Endodermal cell (in vitro differentiated cells): ENCODE data around the gene CNTRL. TPM values are rescaled to one million over a fixed set of nuclear protein-coding genes. Genes with fewer than 3 reads are reported as not detected.

Source experiments
- DNase-seq: peaks from one replicate; pipeline ENCODE4 v3.0.0-alpha.2; 2017
- H3K27ac ChIP-seq: 2 replicates; pipeline ENCODE4 v1.5.1; 2013; ENCODE audit warnings: mild to moderate bottlenecking, low read depth, low read length, moderate library complexity
- H3K27me3 ChIP-seq: 2 replicates; pipeline ENCODE4 v1.6.1; 2013; ENCODE audit warnings: mild to moderate bottlenecking, low read length, moderate library complexity; ENCODE audit not compliant: insufficient read depth, control insufficient read depth, poor library complexity, severe bottlenecking
- H3K36me3 ChIP-seq: 2 replicates; pipeline ENCODE4 v1.7.0; 2013; ENCODE audit warnings: mild to moderate bottlenecking, low read length, moderate library complexity; ENCODE audit not compliant: control insufficient read depth, insufficient read depth
- H3K4me1 ChIP-seq: one replicate; pipeline ENCODE4 v1.7.0; 2013; ENCODE audit warnings: low read length; ENCODE audit not compliant: control insufficient read depth, insufficient read depth
- H3K4me3 ChIP-seq: 2 replicates; pipeline ENCODE4 v1.5.1; 2013; ENCODE audit warnings: mild to moderate bottlenecking, low read length, moderate library complexity
- H3K9ac ChIP-seq: 2 replicates; pipeline ENCODE4 v1.6.1; 2013; ENCODE audit warnings: mild to moderate bottlenecking, low read length, moderate library complexity; ENCODE audit not compliant: poor library complexity, severe bottlenecking; ENCODE audit errors: extremely low read depth
- H3K9me3 ChIP-seq: 2 replicates; pipeline ENCODE4 v1.6.1; 2013; ENCODE audit warnings: mild to moderate bottlenecking, low read length, moderate library complexity; ENCODE audit not compliant: control insufficient read depth
- H3K27ac Mint-ChIP-seq: 2 replicates; pipeline ENCODE4 v1.8.0; 2020; ENCODE audit warnings: mixed read lengths
- H3K27me3 Mint-ChIP-seq: 2 replicates; pipeline ENCODE4 v1.8.0; 2021; ENCODE audit warnings: mild to moderate bottlenecking, mixed read lengths; ENCODE audit not compliant: insufficient read depth
- H3K36me3 Mint-ChIP-seq: 2 replicates; pipeline ENCODE4 v1.8.0; 2020; ENCODE audit warnings: low read depth, mixed read lengths
- H3K4me1 Mint-ChIP-seq: 2 replicates; pipeline ENCODE4 v1.8.0; 2020; ENCODE audit warnings: mixed read lengths
- H3K4me3 Mint-ChIP-seq: 2 replicates; pipeline ENCODE4 v1.8.0; 2020; ENCODE audit warnings: mild to moderate bottlenecking, moderate library complexity, mixed read lengths
- H3K9me3 Mint-ChIP-seq: 2 replicates; pipeline ENCODE4 v1.8.0; 2020; ENCODE audit warnings: mild to moderate bottlenecking, mixed read lengths
- CTCF ChIP-seq: fragments of 200-600 bp; sonication (generic); conservative IDR thresholded peaks from 2 replicates; pipeline ENCODE4 v1.5.0; 2021; ENCODE audit warnings: antibody characterized with exemption, mild to moderate bottlenecking
- WGBS, 2 experiments: methylation state at CpG; one replicate each; pipeline versions ENCODE4 v1.1.5 to v1.1.7; 2013; ENCODE audit warnings: missing lambda C conversion rate in 2 of 2, mixed read lengths in 1 of 2; ENCODE audit not compliant: insufficient coverage in 1 of 2, insufficient read length in 1 of 2; 5-methylcytosine and 5-hydroxymethylcytosine counted together
- total RNA-seq, 2 donors: library from RNA; stranded (reverse); fragmentation: NEBNext Ultra II Directional in 1 of 2; extraction: Animal tissue kit (Norgen Biotek cat#: 25700) in 1 of 2; gene quantifications; 2 replicates in 1 of 2; 3 replicates in 1 of 2; pipeline ENCODE4 v1.2.1, GENCODE V29; 2021

The CNTRL gene
- total RNA-seq, 2 donors from 2014 or later, result 18.0 to 21.0 TPM

- Mint-ChIP-seq H3K4me1 (no peaks in the 10 kb centered on the region), H3K9me3 (no peaks in the 10 kb centered on the region), H3K27me3 (no peaks in the 10 kb centered on the region), H3K27ac (no peak overlapping the region), H3K36me3 (peaks cover 2% of the 10 kb centered on the region), H3K4me3 (no peak overlapping the region)
- H3K36me3 ChIP-seq, result peaks cover 9% of the 10 kb centered on the region
- no peaks in the 10 kb centered on the region for H3K4me1 ChIP-seq
- H3K9me3 ChIP-seq, result no peaks in the 10 kb centered on the region
- no peak for TF ChIP-seq CTCF
- 97 to 100% methylated on average over 1 of the region's 1 CpG for WGBS, 2 experiments
- DNase-seq, result no peak
- no peak overlapping the region for H3K27ac ChIP-seq
- H3K4me3 ChIP-seq, result no peak overlapping the region
- H3K9ac ChIP-seq, result no peak overlapping the region
- H3K27me3 ChIP-seq, result no peaks in the 10 kb centered on the region
Observed at GRCh38 chr9:121115466-121115865, 40.7 kb downstream of the CNTRL start.

- no peaks in the 10 kb centered on the region for H3K4me1 ChIP-seq
- no peak for TF ChIP-seq CTCF
- H3K9me3 ChIP-seq, result no peaks in the 10 kb centered on the region
- Mint-ChIP-seq H3K36me3 (peaks cover 2% of the 10 kb centered on the region), H3K9me3 (no peaks in the 10 kb centered on the region), H3K27ac (no peak overlapping the region), H3K4me1 (peaks cover 11% of the 10 kb centered on the region), H3K4me3 (no peak overlapping the region), H3K27me3 (no peaks in the 10 kb centered on the region)
- H3K36me3 ChIP-seq, result peaks cover 9% of the 10 kb centered on the region
- no peak overlapping the region for H3K27ac ChIP-seq
- no peaks in the 10 kb centered on the region for H3K27me3 ChIP-seq
- no peak for DNase-seq
- 91 to 100% methylated on average over 2 of the region's 2 CpGs for WGBS, 2 experiments
- H3K9ac ChIP-seq, result no peak overlapping the region
- H3K4me3 ChIP-seq, result no peak overlapping the region
Observed at GRCh38 chr9:121118266-121118665, 43.5 kb downstream of the CNTRL start.

DNA sequence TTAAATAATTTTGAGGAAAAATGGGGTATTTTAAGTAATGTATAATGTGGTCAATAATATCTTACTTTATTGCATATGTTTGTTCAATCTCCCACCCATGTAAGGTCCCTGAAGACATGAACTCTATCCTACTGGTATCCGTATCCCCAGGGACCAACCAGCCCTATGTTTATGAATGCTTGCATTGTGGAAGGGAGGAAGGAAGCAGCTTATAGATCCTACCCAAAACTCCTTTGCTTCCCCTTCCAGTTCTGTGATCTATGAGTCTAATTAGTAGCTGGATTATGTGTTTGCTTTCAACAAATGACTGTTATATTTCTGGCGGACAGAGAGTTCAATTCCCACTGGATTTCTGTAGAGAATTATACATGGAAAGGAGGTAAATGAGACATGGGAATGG, 45.6 kb downstream of the CNTRL start:
- H3K4me3 ChIP-seq, result no peak overlapping the region
- Mint-ChIP-seq H3K36me3 (peaks cover 2% of the 10 kb centered on the region), H3K9me3 (no peaks in the 10 kb centered on the region), H3K4me3 (no peak overlapping the region), H3K27me3 (no peaks in the 10 kb centered on the region), H3K27ac (no peak overlapping the region), H3K4me1 (peaks cover 11% of the 10 kb centered on the region)
- H3K36me3 ChIP-seq, result peaks cover 15% of the 10 kb centered on the region
- H3K9ac ChIP-seq, result no peak overlapping the region
- H3K27me3 ChIP-seq, result no peaks in the 10 kb centered on the region
- H3K27ac ChIP-seq, result no peak overlapping the region
- H3K9me3 ChIP-seq, result no peaks in the 10 kb centered on the region
- no peaks in the 10 kb centered on the region for H3K4me1 ChIP-seq
- DNase-seq, result no peak
- WGBS, 2 experiments, result 94% methylated on average over 2 of the region's 2 CpGs; no CpG with 5 or more reads in 1 of the 2 experiments
- TF ChIP-seq CTCF, result no peak
